Spleen (tissue), 10 donors: ENCODE results near the gene CMKLR1. TPM values are rescaled to one million over a fixed set of nuclear protein-coding genes. Genes with fewer than 3 reads are reported as not detected.

Experiments
- polyA plus RNA-seq, 3 donors: library from polyadenylated mRNA; stranded (reverse); fragments of 200-250 nt; gene quantifications; one replicate each; pipeline ENCODE4 v1.2.1, GENCODE V29; 2013
- total RNA-seq, 7 donors: library from RNA; depleted of rRNA in 3 of 7; stranded (reverse); fragments of >200 nt in 3 of 7; fragmentation: NEBNext Ultra II Directional in 4 of 7; extraction: Animal tissue kit (Norgen Biotek cat#: 25700) in 4 of 7; gene quantifications; one replicate each; pipeline versions ENCODE4 v1.1.0 to v1.2.1, GENCODE V29; 2016 to 2021
- donor health status: healthy with polysubstance abuse.
- donor health status: DM: no; HTN: no; CAD: no; lungs with moderate emphysema.
- donor health status: DM: no; HTN: no; CAD: no.
- donor health status: Bipolar disorder and iron deficiency.
- donor health status: healthy.
- donor health status: DM: no; HTN: no; CAD: no.
- donor health status: DM: yes; HTN: yes; CAD: no.

CMKLR1 gene
- total and polyA plus RNA-seq, 10 donors = 6.3 to 118 (median 75.4) TPM

Other genes starting within 250 kb of the CMKLR1 start
- under 1 TPM in 6 of 7 donors, not detected in 1; 0.20 to 0.60 (median 0.25) TPM for gene WSCD2, start 210.0 kb downstream of the CMKLR1 start, total RNA-seq
- under 1 TPM; 0.09 to 0.16 (median 0.09) TPM for gene WSCD2, start 210.0 kb downstream of the CMKLR1 start, polyA plus RNA-seq
- 10 to 100 TPM in 1 of 7 donors, 1 to 10 TPM in 6; 5.9 to 12.7 (median 8.7) TPM for gene FICD, start 176.0 kb upstream of the CMKLR1 start, total RNA-seq
- 1 to 10 TPM; 1.1 to 2.3 (median 1.1) TPM for gene FICD, start 176.0 kb upstream of the CMKLR1 start, polyA plus RNA-seq
- gene SART3, start 221.9 kb upstream of the CMKLR1 start, total RNA-seq = 100 to 1,000 TPM in 1 of 7 donors, 10 to 100 TPM in 6; 61.4 to 118 (median 72.1) TPM
- 10 to 100 TPM; 13.1 to 19.8 (median 14.6) TPM for gene SART3, start 221.9 kb upstream of the CMKLR1 start, polyA plus RNA-seq
- gene ISCU, start 223.3 kb upstream of the CMKLR1 start, total RNA-seq = 100 to 1,000 TPM in 6 of 7 donors, 10 to 100 TPM in 1; 98.9 to 220 (median 144) TPM
- gene ISCU, start 223.3 kb upstream of the CMKLR1 start, polyA plus RNA-seq = 100 to 1,000 TPM; 182 to 204 (median 187) TPM